ENCODE results near the gene SLC4A9. TPM values are rescaled to one million over a fixed set of nuclear protein-coding genes. Genes with fewer than 3 reads are reported as not detected.
A peak's percentile ranks its signal among the peaks of the same experiment; 100 is the strongest.

SLC4A9 gene
- total and polyA plus RNA-seq, 2 donors (not counting 1 experiment from before 2014, with no cell fraction given): 0.10 TPM; not detected in 1

- no peaks in the 10 kb centered on the region for H3K36me3 ChIP-seq (replicated peaks in 1 of 2; ENCODE audit: control extremely low read depth in 1 of 2, control insufficient read depth in 1 of 2, extremely low read depth in 1 of 2, insufficient read depth in 2 of 2, low read length in 1 of 2)
- no peak overlapping the region for H3K4me2 ChIP-seq (replicated peaks; ENCODE audit: low read depth, low read length, poor library complexity, severe bottlenecking)
- H3K4me3 ChIP-seq (ENCODE audit: control extremely low read depth in 1 of 5, extremely low read depth in 1 of 5, insufficient read depth in 1 of 5, low read depth in 2 of 5, low read length in 4 of 5): no peak overlapping the region
- DNase-seq (no peak), ATAC-seq (ENCODE audit: low read depth) (no peak)
- H3K9ac ChIP-seq (ENCODE audit: low read length): no peak overlapping the region
- peaks cover 8% of the 10 kb centered on the region for H3K27me3 Mint-ChIP-seq
- no peaks in the 10 kb centered on the region for H3K27me3 ChIP-seq (replicated peaks in 1 of 4; ENCODE audit: control extremely low read depth in 1 of 4, control insufficient read depth in 3 of 4, insufficient read depth in 4 of 4, low read length in 3 of 4)
- H3K9me3 Mint-ChIP-seq (ENCODE audit: insufficient read depth): no peaks in the 10 kb centered on the region
- no peak overlapping the region for H2AFZ ChIP-seq (ENCODE audit: insufficient read depth, low read depth, low read length, poor library complexity, severe bottlenecking)
- H3K27ac ChIP-seq (ENCODE audit: low read length in 2 of 2): no peak overlapping the region
- 93% methylated on average over 8 of the region's 8 CpGs for WGBS (ENCODE audit: insufficient coverage)
- H4K20me1 ChIP-seq (ENCODE audit: control insufficient read depth, insufficient read depth, low read length, poor library complexity, severe bottlenecking): no peaks in the 10 kb centered on the region
- intact Hi-C loops (cut with micrococcal nuclease): no loop called here
- H3K27ac Mint-ChIP-seq: no peak overlapping the region
- peaks cover 9 to 15% of the 10 kb centered on the region in 2 donors for H3K4me1 ChIP-seq (ENCODE audit: control insufficient read depth in 2 of 2, insufficient read depth in 2 of 2, low read length in 2 of 2)
- TF ChIP-seq CTCF (IDR thresholded peaks at IDR 0.05) (no peak), EZH2 (IDR thresholded peaks at IDR 0.05; ENCODE audit: borderline replicate concordance, insufficient read depth, low read depth, low read length, poor library complexity, severe bottlenecking) (no peak)
- H3K79me2 ChIP-seq (ENCODE audit: control insufficient read depth, insufficient read depth, low read length): no peaks in the 10 kb centered on the region
- ChIA-PET CTCF (interaction anchor here (0.6 to 7.7 kb wide), 7 partner anchors 10 to 549 kb away, joined by 3 to 117 read pairs (median 6); partner anchors contain the start of gene HBEGF), POLR2A (no interaction called here)
- no peak overlapping the region for H3K4me3 Mint-ChIP-seq
- H3K4me1 Mint-ChIP-seq: peaks cover 11% of the 10 kb centered on the region
- no peaks in the 10 kb centered on the region for H3K9me3 ChIP-seq (ENCODE audit: control extremely low read depth in 1 of 3, control insufficient read depth in 2 of 3, insufficient read depth in 1 of 3, low read length in 2 of 3)
Measured at GRCh38 chr5:140362311-140362710, 2.3 kb downstream of the SLC4A9 start.

- peaks cover 4 to 7% of the 10 kb centered on the region in 2 donors for H3K4me1 ChIP-seq (ENCODE audit: control insufficient read depth in 2 of 2, insufficient read depth in 2 of 2, low read length in 2 of 2)
- peak overlapping the region; percentile 46 for H3K27ac Mint-ChIP-seq
- intact Hi-C loops (cut with micrococcal nuclease): loop anchor here (1.0 kb wide), 1 partner anchor 357 kb away; no protein-coding TSS in a partner anchor
- CTCF ChIA-PET: interaction anchor here (0.6 to 7.7 kb wide), 21 partner anchors 8 to 1229 kb away, joined by 3 to 117 read pairs (median 3); partner anchors contain the start of gene HBEGF
- H3K9me3 ChIP-seq (ENCODE audit: control extremely low read depth in 1 of 3, control insufficient read depth in 2 of 3, insufficient read depth in 1 of 3, low read length in 2 of 3): no peaks in the 10 kb centered on the region
- no peaks in the 10 kb centered on the region for H4K20me1 ChIP-seq (ENCODE audit: control insufficient read depth, insufficient read depth, low read length, poor library complexity, severe bottlenecking)
- POLR2A ChIA-PET: no interaction called here
- H3K27ac ChIP-seq (ENCODE audit: low read length in 2 of 2): no peak overlapping the region
- H3K79me2 ChIP-seq (ENCODE audit: control insufficient read depth, insufficient read depth, low read length): no peaks in the 10 kb centered on the region
- H3K4me3 ChIP-seq (ENCODE audit: control extremely low read depth in 1 of 5, extremely low read depth in 1 of 5, insufficient read depth in 1 of 5, low read depth in 2 of 5, low read length in 4 of 5): peak overlapping the region in 3 of 5 experiments; percentile 15 to 48 (median 29)
- peak overlapping the region; percentile 89 for H3K4me2 ChIP-seq (replicated peaks; ENCODE audit: low read depth, low read length, poor library complexity, severe bottlenecking)
- DNase-seq (peak; percentile 84), ATAC-seq (ENCODE audit: low read depth) (peak; percentile 94)
- WGBS (ENCODE audit: insufficient coverage): 12% methylated on average over 28 of the region's 29 CpGs
- H3K4me1 Mint-ChIP-seq: peaks cover 5% of the 10 kb centered on the region
- H3K27me3 ChIP-seq (replicated peaks in 1 of 4; ENCODE audit: control extremely low read depth in 1 of 4, control insufficient read depth in 3 of 4, insufficient read depth in 4 of 4, low read length in 3 of 4): no peaks in the 10 kb centered on the region
- TF ChIP-seq EZH2 (IDR thresholded peaks at IDR 0.05; ENCODE audit: borderline replicate concordance, insufficient read depth, low read depth, low read length, poor library complexity, severe bottlenecking) (no peak), CTCF (IDR thresholded peaks at IDR 0.05) (peak; percentile 97)
- peak overlapping the region; percentile 76 for H2AFZ ChIP-seq (ENCODE audit: insufficient read depth, low read depth, low read length, poor library complexity, severe bottlenecking)
- no peaks in the 10 kb centered on the region for H3K9me3 Mint-ChIP-seq (ENCODE audit: insufficient read depth)
- no peaks in the 10 kb centered on the region for H3K36me3 ChIP-seq (replicated peaks in 1 of 2; ENCODE audit: control extremely low read depth in 1 of 2, control insufficient read depth in 1 of 2, extremely low read depth in 1 of 2, insufficient read depth in 2 of 2, low read length in 1 of 2)
- peak overlapping the region; percentile 82 for H3K4me3 Mint-ChIP-seq
- H3K27me3 Mint-ChIP-seq: peaks cover 6% of the 10 kb centered on the region
- H3K9ac ChIP-seq (ENCODE audit: low read length): peak overlapping the region; percentile 44
Measured at GRCh38 chr5:140362875-140363630, 3.1 kb downstream of the SLC4A9 start.

Data from B cell (primary cell).